ENCODE measurements around the gene SDC3. TPM values are rescaled to one million over a fixed set of nuclear protein-coding genes. Genes with fewer than 3 reads are reported as not detected.

Gene SDC3
- total RNA-seq, 2 experiments from 2014 or later = 0.19 to 0.49 TPM

GRCh38 chr1:30857964-30858363, 50.6 kb downstream of the SDC3 start:
- CTCF ChIA-PET = no interaction called here
- H3K27ac Mint-ChIP-seq = no peak overlapping the region
- no peaks in the 10 kb centered on the region for H3K9me3 Mint-ChIP-seq
- peaks cover 2% of the 10 kb centered on the region for H3K4me1 Mint-ChIP-seq (ENCODE audit: low read depth)
- H3K36me3 Mint-ChIP-seq (ENCODE audit: low read depth) = no peaks in the 10 kb centered on the region
- intact Hi-C loops (cut with micrococcal nuclease) = no loop called here
- no peaks in the 10 kb centered on the region for H3K27me3 Mint-ChIP-seq (ENCODE audit: low read depth)
- no peak for DNase-seq
- H3K4me3 Mint-ChIP-seq = no peak overlapping the region

- Mint-ChIP-seq H3K27me3 (ENCODE audit: low read depth) (no peaks in the 10 kb centered on the region), H3K4me1 (ENCODE audit: low read depth) (peaks cover 2% of the 10 kb centered on the region), H3K4me3 (no peak overlapping the region), H3K27ac (no peak overlapping the region), H3K9me3 (no peaks in the 10 kb centered on the region), H3K36me3 (ENCODE audit: low read depth) (no peaks in the 10 kb centered on the region)
- DNase-seq = no peak
- CTCF ChIA-PET = no interaction called here
- intact Hi-C loops (cut with micrococcal nuclease) = no loop called here
These were observed 51.5 kb downstream of the SDC3 start for GRCh38 chr1:30857062-30857461.

- CTCF ChIA-PET = no interaction called here
- Mint-ChIP-seq H3K27ac (no peak overlapping the region), H3K36me3 (ENCODE audit: low read depth) (no peaks in the 10 kb centered on the region), H3K27me3 (ENCODE audit: low read depth) (no peaks in the 10 kb centered on the region), H3K4me1 (ENCODE audit: low read depth) (peaks cover 2% of the 10 kb centered on the region), H3K4me3 (no peak overlapping the region), H3K9me3 (no peaks in the 10 kb centered on the region)
- no peak for DNase-seq
- intact Hi-C loops (cut with micrococcal nuclease) = no loop called here
These were observed 52.2 kb downstream of the SDC3 start for GRCh38 chr1:30856260-30856790.

- DNase-seq = no peak
- Mint-ChIP-seq H3K27ac (no peak overlapping the region), H3K9me3 (no peaks in the 10 kb centered on the region), H3K4me3 (no peak overlapping the region), H3K36me3 (ENCODE audit: low read depth) (no peaks in the 10 kb centered on the region), H3K27me3 (ENCODE audit: low read depth) (no peaks in the 10 kb centered on the region), H3K4me1 (ENCODE audit: low read depth) (peaks cover 2% of the 10 kb centered on the region)
- intact Hi-C loops (cut with micrococcal nuclease) = no loop called here
- CTCF ChIA-PET = no interaction called here
These were observed 52.8 kb downstream of the SDC3 start for GRCh38 chr1:30855686-30856259.

- no peaks in the 10 kb centered on the region for H3K36me3 Mint-ChIP-seq (ENCODE audit: low read depth)
- intact Hi-C loops (cut with micrococcal nuclease) = no loop called here
- CTCF ChIA-PET = interaction anchor here (1.8 kb wide), 1 partner anchor 51 kb away, joined by 13 read pairs; no protein-coding TSS in a partner anchor
- no peak overlapping the region for H3K4me3 Mint-ChIP-seq
- peaks cover 2% of the 10 kb centered on the region for H3K4me1 Mint-ChIP-seq (ENCODE audit: low read depth)
- DNase-seq = no peak
- no peaks in the 10 kb centered on the region for H3K9me3 Mint-ChIP-seq
- H3K27ac Mint-ChIP-seq = no peak overlapping the region
- H3K27me3 Mint-ChIP-seq (ENCODE audit: low read depth) = peaks cover 10% of the 10 kb centered on the region
These were observed 55.2 kb downstream of the SDC3 start for GRCh38 chr1:30853350-30853749.

GRCh38 chr1:30852026-30852425, 56.5 kb downstream of the SDC3 start:
- CTCF ChIA-PET = no interaction called here
- DNase-seq = no peak
- H3K27ac Mint-ChIP-seq = no peak overlapping the region
- H3K27me3 Mint-ChIP-seq (ENCODE audit: low read depth) = peaks cover 13% of the 10 kb centered on the region
- intact Hi-C loops (cut with micrococcal nuclease) = no loop called here
- H3K4me1 Mint-ChIP-seq (ENCODE audit: low read depth) = peaks cover 2% of the 10 kb centered on the region
- no peaks in the 10 kb centered on the region for H3K9me3 Mint-ChIP-seq
- no peak overlapping the region for H3K4me3 Mint-ChIP-seq
- H3K36me3 Mint-ChIP-seq (ENCODE audit: low read depth) = no peaks in the 10 kb centered on the region

GRCh38 chr1:30851286-30851685, 57.3 kb downstream of the SDC3 start:
- Mint-ChIP-seq H3K27me3 (ENCODE audit: low read depth) (peaks cover 20% of the 10 kb centered on the region), H3K9me3 (no peaks in the 10 kb centered on the region), H3K36me3 (ENCODE audit: low read depth) (no peaks in the 10 kb centered on the region), H3K4me3 (no peak overlapping the region), H3K27ac (no peak overlapping the region), H3K4me1 (ENCODE audit: low read depth) (peaks cover 2% of the 10 kb centered on the region)
- intact Hi-C loops (cut with micrococcal nuclease) = no loop called here
- CTCF ChIA-PET = no interaction called here
- DNase-seq = no peak

- no peak overlapping the region for H3K4me3 Mint-ChIP-seq
- peaks cover 2% of the 10 kb centered on the region for H3K4me1 Mint-ChIP-seq (ENCODE audit: low read depth)
- no peak for DNase-seq
- H3K9me3 Mint-ChIP-seq = no peaks in the 10 kb centered on the region
- no peak overlapping the region for H3K27ac Mint-ChIP-seq
- CTCF ChIA-PET = no interaction called here
- intact Hi-C loops (cut with micrococcal nuclease) = no loop called here
- no peaks in the 10 kb centered on the region for H3K36me3 Mint-ChIP-seq (ENCODE audit: low read depth)
- H3K27me3 Mint-ChIP-seq (ENCODE audit: low read depth) = peaks cover 26% of the 10 kb centered on the region
These were observed 58.0 kb downstream of the SDC3 start for GRCh38 chr1:30850607-30851006.

GRCh38 chr1:30848130-30848529, 60.4 kb downstream of the SDC3 start:
- CTCF ChIA-PET = no interaction called here
- no peak for DNase-seq
- Mint-ChIP-seq H3K36me3 (ENCODE audit: low read depth) (no peaks in the 10 kb centered on the region), H3K9me3 (no peaks in the 10 kb centered on the region), H3K4me1 (ENCODE audit: low read depth) (no peaks in the 10 kb centered on the region), H3K27me3 (ENCODE audit: low read depth) (peaks cover 40% of the 10 kb centered on the region), H3K27ac (no peak overlapping the region), H3K4me3 (no peak overlapping the region)
- intact Hi-C loops (cut with micrococcal nuclease) = no loop called here

- Mint-ChIP-seq H3K9me3 (no peaks in the 10 kb centered on the region), H3K27ac (no peak overlapping the region), H3K4me1 (ENCODE audit: low read depth) (no peaks in the 10 kb centered on the region), H3K36me3 (ENCODE audit: low read depth) (no peaks in the 10 kb centered on the region), H3K4me3 (no peak overlapping the region), H3K27me3 (ENCODE audit: low read depth) (peaks cover 46% of the 10 kb centered on the region)
- no peak for DNase-seq
- intact Hi-C loops (cut with micrococcal nuclease) = no loop called here
- CTCF ChIA-PET = no interaction called here
These were observed 61.1 kb downstream of the SDC3 start for GRCh38 chr1:30847358-30847972.

GRCh38 chr1:30846587-30846986, 62.0 kb downstream of the SDC3 start:
- H3K27me3 Mint-ChIP-seq (ENCODE audit: low read depth) = peaks cover 50% of the 10 kb centered on the region

GRCh38 chr1:30845904-30846290, 62.7 kb downstream of the SDC3 start:
- H3K4me1 Mint-ChIP-seq (ENCODE audit: low read depth) = no peaks in the 10 kb centered on the region
- no peak overlapping the region for H3K27ac Mint-ChIP-seq
- peaks cover 50% of the 10 kb centered on the region for H3K27me3 Mint-ChIP-seq (ENCODE audit: low read depth)
- H3K9me3 Mint-ChIP-seq = no peaks in the 10 kb centered on the region
- intact Hi-C loops (cut with micrococcal nuclease) = no loop called here
- CTCF ChIA-PET = interaction anchor here (0.9 to 1.3 kb wide), 2 partner anchors 9 to 43 kb away, joined by 3 read pairs; no protein-coding TSS in a partner anchor
- no peak for DNase-seq
- no peak overlapping the region for H3K4me3 Mint-ChIP-seq
- H3K36me3 Mint-ChIP-seq (ENCODE audit: low read depth) = no peaks in the 10 kb centered on the region

More at GRCh38 chr1:30846587-30846986, 62.0 kb downstream of the SDC3 start:
- Mint-ChIP-seq H3K4me3 (no peak overlapping the region), H3K36me3 (ENCODE audit: low read depth) (no peaks in the 10 kb centered on the region), H3K4me1 (ENCODE audit: low read depth) (no peaks in the 10 kb centered on the region), H3K27ac (no peak overlapping the region), H3K9me3 (no peaks in the 10 kb centered on the region)
- intact Hi-C loops (cut with micrococcal nuclease) = no loop called here
- DNase-seq = no peak
- CTCF ChIA-PET = interaction anchor here (0.9 to 1.3 kb wide), 2 partner anchors 9 to 44 kb away, joined by 3 read pairs; no protein-coding TSS in a partner anchor

- peaks cover 50% of the 10 kb centered on the region for H3K27me3 Mint-ChIP-seq (ENCODE audit: low read depth)
- no peaks in the 10 kb centered on the region for H3K36me3 Mint-ChIP-seq (ENCODE audit: low read depth)
- H3K9me3 Mint-ChIP-seq = no peaks in the 10 kb centered on the region
- no peak overlapping the region for H3K27ac Mint-ChIP-seq
- CTCF ChIA-PET = interaction anchor here (1.3 kb wide), 1 partner anchor 43 kb away, joined by 3 read pairs; no protein-coding TSS in a partner anchor
- H3K4me3 Mint-ChIP-seq = no peak overlapping the region
- DNase-seq = no peak
- intact Hi-C loops (cut with micrococcal nuclease) = no loop called here
- no peaks in the 10 kb centered on the region for H3K4me1 Mint-ChIP-seq (ENCODE audit: low read depth)
These were observed 63.2 kb downstream of the SDC3 start for GRCh38 chr1:30845237-30845903.
